Gastrocnemius medialis (tissue), 4 donors: ENCODE results near the gene HCN2. TPM values are rescaled to one million over a fixed set of nuclear protein-coding genes. Genes with fewer than 3 reads are reported as not detected.

Experiments used
- ATAC-seq, 2 donors: fragments of 150-250 bp; one replicate each; pipeline ENCODE4 v1.9.1; 2016
- DNase-seq, 2 donors: peaks; one replicate each; pipeline ENCODE4 v3.0.0-alpha.2; 2019
- H3K27ac ChIP-seq, 4 donors: fragments of 200-600 bp; sonication (generic); 1 replicate in 1 of 4; 2 replicates in 3 of 4; pipeline ENCODE4 v1.5.1; 2016 to 2018; ENCODE audit warnings: mild to moderate bottlenecking in 2 of 4, moderate library complexity in 1 of 4
- H3K27me3 ChIP-seq, 3 donors: fragments of 200-600 bp; sonication (generic) in 2 of 3; 1 replicate in 1 of 3; 2 replicates in 2 of 3; pipeline versions ENCODE4 v1.5.1 to v1.6.0; 2016 to 2019; ENCODE audit warnings: mild to moderate bottlenecking in 1 of 3, moderate library complexity in 1 of 3
- H3K36me3 ChIP-seq, 2 donors: fragments of 200-600 bp; sonication (generic) in 1 of 2; one replicate each; pipeline ENCODE4 v1.5.1; 2017 to 2018
- H3K4me1 ChIP-seq, 2 donors: fragments of 200-600 bp; sonication (generic) in 1 of 2; one replicate each; pipeline ENCODE4 v1.5.1; 2016 to 2017; ENCODE audit warnings: mild to moderate bottlenecking in 2 of 2
- H3K4me3 ChIP-seq, 4 donors: fragments of 200-600 bp; sonication (generic) in 3 of 4; 1 replicate in 1 of 4; 2 replicates in 3 of 4; pipeline ENCODE4 v1.5.1; 2016 to 2019; ENCODE audit warnings: mild to moderate bottlenecking in 2 of 4
- H3K9me3 ChIP-seq, 3 donors: fragments of 200-600 bp; sonication (generic) in 2 of 3; 1 replicate in 1 of 3; 2 replicates in 2 of 3; pipeline ENCODE4 v1.5.1; 2016 to 2019
- CTCF ChIP-seq, 5 experiments: fragments of 450-650 bp in 3 of 5; fragments of 200-600 bp in 2 of 5; sonication (generic) in 2 of 5; IDR thresholded peaks in 4 of 5; conservative IDR thresholded peaks in 1 of 5; 1 replicate in 4 of 5; 2 replicates in 1 of 5; pipeline ENCODE4 v1.5.1; 2016 to 2019; ENCODE audit warnings: antibody characterized with exemption in 5 of 5, mild to moderate bottlenecking in 3 of 5, moderate library complexity in 3 of 5
- POLR2A ChIP-seq, 2 donors: fragments of 450-650 bp; IDR thresholded peaks; one replicate each; pipeline ENCODE4 v1.6.1; 2017; ENCODE audit warnings: antibody characterized with exemption in 2 of 2, mild to moderate bottlenecking in 2 of 2, moderate library complexity in 2 of 2
- in situ Hi-C, 4 donors: fragments of 200-750 bp; cut with MboI; loops; one replicate each; pipeline versions ENCODE4 v1.15.0 to v1.8.0; 2017; ENCODE audit warnings: low sequenced_read_pairs in 4 of 4
- intact Hi-C: fragments of 100-400 bp; cut with DNase I; formaldehyde crosslinking; loops from one replicate; pipeline ENCODE4 v1.15.1; 2023; ENCODE audit warnings: low total_unique reads
- total RNA-seq, 4 donors: library from RNA; depleted of rRNA; stranded (reverse); fragments of >200 nt; gene quantifications; one replicate each; pipeline versions ENCODE4 v1.1.0 to v1.2.3, GENCODE V29; 2016

HCN2 gene
- total RNA-seq, 4 donors from 2014 or later, result 0.10 TPM; not detected in 3

GRCh38 chr19:577439-578392 is 12.0 kb upstream of the HCN2 start:
- peak overlapping the region; percentile 97 to 100 (median 99) for H3K27ac ChIP-seq
- no peaks in the 10 kb centered on the region for H3K27me3 ChIP-seq
- no peaks in the 10 kb centered on the region for H3K9me3 ChIP-seq
- DNase-seq, result peak in 1 of 2 donors; percentile 22
- peaks cover 0 to 31% of the 10 kb centered on the region in 2 donors for H3K36me3 ChIP-seq
- no peak overlapping the region for H3K4me3 ChIP-seq
- no peak for ATAC-seq
- TF ChIP-seq CTCF (IDR thresholded peaks at IDR 0.05 in 4 of 5, conservative IDR thresholded peaks at IDR 0.05 in 1 of 5), result no peak
- TF ChIP-seq POLR2A (IDR thresholded peaks at IDR 0.05), result no peak
- intact Hi-C loops (loop anchor here (10.0 kb wide), 1 partner anchor 637 kb away; no protein-coding TSS in a partner anchor), in situ Hi-C loops (no loop called here)
- peaks cover 38 to 65% of the 10 kb centered on the region in 2 donors for H3K4me1 ChIP-seq

GRCh38 chr19:579111-579841 is 10.4 kb upstream of the HCN2 start:
- peaks cover 0 to 40% of the 10 kb centered on the region in 2 donors for H3K36me3 ChIP-seq
- H3K4me3 ChIP-seq, result no peak overlapping the region
- no peak for DNase-seq

GRCh38 chr19:579842-580155 is 9.9 kb upstream of the HCN2 start:
- Histone ChIP-seq H3K27me3 (no peaks in the 10 kb centered on the region), H3K9me3 (no peaks in the 10 kb centered on the region), H3K4me3 (no peak overlapping the region), H3K4me1 (peaks cover 22 to 51% of the 10 kb centered on the region in 2 donors), H3K27ac (peak overlapping the region in 3 of 4 donors; percentile 12 to 45 (median 18)), H3K36me3 (peaks cover 0 to 40% of the 10 kb centered on the region in 2 donors)
- TF ChIP-seq CTCF (IDR thresholded peaks at IDR 0.05 in 4 of 5, conservative IDR thresholded peaks at IDR 0.05 in 1 of 5) (no peak), POLR2A (IDR thresholded peaks at IDR 0.05) (no peak)
- intact Hi-C loops (loop anchor here (5.0 to 10.0 kb wide), 2 partner anchors 438 to 635 kb away; no protein-coding TSS in a partner anchor), in situ Hi-C loops (no loop called here)
- DNase-seq, result no peak
- no peak for ATAC-seq

More at GRCh38 chr19:579111-579841, 10.4 kb upstream of the HCN2 start:
- no peak for TF ChIP-seq CTCF (IDR thresholded peaks at IDR 0.05 in 4 of 5, conservative IDR thresholded peaks at IDR 0.05 in 1 of 5)
- TF ChIP-seq POLR2A (IDR thresholded peaks at IDR 0.05), result no peak
- no peaks in the 10 kb centered on the region for H3K27me3 ChIP-seq
- ATAC-seq, result no peak
- no peaks in the 10 kb centered on the region for H3K9me3 ChIP-seq
- in situ Hi-C loops, result no loop called here
- intact Hi-C loops, result loop anchor here (10.0 kb wide), 1 partner anchor 636 kb away; no protein-coding TSS in a partner anchor
- peaks cover 27 to 56% of the 10 kb centered on the region in 2 donors for H3K4me1 ChIP-seq
- peak overlapping the region in 3 of 4 donors; percentile 38 to 97 (median 45) for H3K27ac ChIP-seq

- Histone ChIP-seq H3K27ac (no peak overlapping the region), H3K4me1 (peaks cover 22 to 45% of the 10 kb centered on the region in 2 donors), H3K4me3 (no peak overlapping the region), H3K36me3 (peaks cover 0 to 40% of the 10 kb centered on the region in 2 donors), H3K9me3 (no peaks in the 10 kb centered on the region), H3K27me3 (no peaks in the 10 kb centered on the region)
- TF ChIP-seq POLR2A (IDR thresholded peaks at IDR 0.05) (no peak), CTCF (IDR thresholded peaks at IDR 0.05 in 4 of 5, conservative IDR thresholded peaks at IDR 0.05 in 1 of 5) (no peak)
- DNase-seq, result no peak
- ATAC-seq, result no peak
- in situ Hi-C loops (no loop called here), intact Hi-C loops (loop anchor here (5.0 kb wide), 1 partner anchor 437 kb away; no protein-coding TSS in a partner anchor)
Observed at GRCh38 chr19:580274-580835, 9.3 kb upstream of the HCN2 start.
